SK-N-SH (cell line): Measurements from ENCODE around the gene VMA21. TPM values are rescaled to one million over a fixed set of nuclear protein-coding genes. Genes with fewer than 3 reads are reported as not detected.

Experiments used
- CTCF ChIA-PET: fragments of 300-600, 350-600 bp; formaldehyde crosslinking; extraction: SDS; loops from one replicate; lab custom pipeline; 2021; lab: Yijun Ruan, JAX
- POLR2A ChIA-PET: fragments of 350-600 bp; sonication (Branson Sonifier 250); formaldehyde crosslinking; extraction: SDS; loops from one replicate; lab custom pipeline; 2020; ENCODE audit warnings: antibody characterized with exemption, inconsistent platforms; lab: Yijun Ruan, JAX
- DNase-seq: peaks from one replicate; pipeline ENCODE4 v3.0.0; 2012
- H2AFZ ChIP-seq: fragments of 200-600 bp; sonication (generic); 2 replicates; pipeline ENCODE4 v1.8.1; 2016; ENCODE audit warnings: antibody characterized with exemption, mild to moderate bottlenecking, low read depth
- H3F3A ChIP-seq: fragments of 200-600 bp; sonication (generic); replicated peaks from 2 replicates; pipeline ENCODE3; 2016; ENCODE audit warnings: antibody characterized with exemption, mild to moderate bottlenecking; ENCODE audit not compliant: insufficient read depth
- H3K27ac ChIP-seq, 2 experiments: fragments of 200-500 bp in 1 of 2; fragments of 200-600 bp in 1 of 2; sonication (Bioruptor generic) in 1 of 2; sonication (generic), shearing (Covaris generic) in 1 of 2; 2 replicates each; pipeline versions ENCODE4 v1.5.1 to v1.6.1; 2014 to 2016; ENCODE audit warnings: low read depth in 2 of 2, inconsistent platforms in 1 of 2, low read length in 1 of 2, mild to moderate bottlenecking in 1 of 2, mixed read lengths in 1 of 2
- H3K27me3 ChIP-seq: fragments of 200-600 bp; sonication (generic), shearing (Covaris generic); 2 replicates; pipeline ENCODE4 v1.6.1; 2016; ENCODE audit warnings: mixed run types; ENCODE audit not compliant: insufficient read depth
- H3K36me3 ChIP-seq, 2 experiments: fragments of 200-500 bp in 1 of 2; fragments of 200-600 bp in 1 of 2; sonication (Bioruptor generic) in 1 of 2; sonication (generic) in 1 of 2; replicated peaks in 1 of 2; 2 replicates each; pipeline versions ENCODE3 to v1.5.1; 2014 to 2016; ENCODE audit warnings: low read length in 1 of 2, mild to moderate bottlenecking in 1 of 2; ENCODE audit not compliant: insufficient read depth in 2 of 2, control insufficient read depth in 1 of 2
- H3K4me1 ChIP-seq, 2 experiments: fragments of 200-500 bp in 1 of 2; fragments of 200-600 bp in 1 of 2; sonication (Bioruptor generic) in 1 of 2; sonication (generic), shearing (Covaris generic) in 1 of 2; 2 replicates each; pipeline versions ENCODE4 v1.5.1 to v1.6.1; 2014 to 2016; ENCODE audit warnings: low read depth in 1 of 2, low read length in 1 of 2, mixed run types in 1 of 2; ENCODE audit not compliant: insufficient read depth in 2 of 2, control insufficient read depth in 1 of 2
- H3K4me2 ChIP-seq: fragments of 200-600 bp; sonication (generic), shearing (Covaris generic); 2 replicates; pipeline ENCODE4 v1.6.1; 2017; ENCODE audit warnings: mixed run types
- H3K4me3 ChIP-seq, 2 experiments: fragments of 200-500 bp in 1 of 2; fragments of 200-600 bp in 1 of 2; sonication (Bioruptor generic) in 1 of 2; sonication (generic), shearing (Covaris generic) in 1 of 2; 2 replicates each; pipeline versions ENCODE4 v1.5.1 to v1.8.1; 2014 to 2016; ENCODE audit warnings: low read depth in 2 of 2, inconsistent platforms in 1 of 2, low read length in 1 of 2, mild to moderate bottlenecking in 1 of 2, mixed read lengths in 1 of 2, moderate library complexity in 1 of 2
- H3K79me2 ChIP-seq: fragments of 200-600 bp; sonication (generic); 2 replicates; pipeline ENCODE4 v1.8.1; 2017; ENCODE audit warnings: mild to moderate bottlenecking; ENCODE audit not compliant: insufficient read depth
- H3K9ac ChIP-seq: fragments of 200-600 bp; sonication (generic); 2 replicates; pipeline ENCODE4 v1.6.1; 2017; ENCODE audit warnings: mixed run types
- H3K9me2 ChIP-seq: fragments of 200-600 bp; sonication (generic); 2 replicates; pipeline ENCODE4 v1.6.1; 2017; ENCODE audit warnings: mixed run types
- H3K9me3 ChIP-seq: fragments of 200-600 bp; sonication (generic); 2 replicates; pipeline ENCODE4 v1.6.1; 2017; ENCODE audit warnings: mixed run types, mild to moderate bottlenecking, moderate library complexity
- H4K20me1 ChIP-seq: fragments of 200-600 bp; sonication (generic); 2 replicates; pipeline ENCODE4 v1.6.1; 2017; ENCODE audit warnings: mild to moderate bottlenecking, mixed run types; ENCODE audit not compliant: insufficient read depth
- CHD2 ChIP-seq: fragments of 150-350 bp; IDR thresholded peaks from 2 replicates; pipeline ENCODE4 v1.6.1; 2018; ENCODE audit warnings: low read length; ENCODE audit not compliant: partially characterized antibody
- ELF1 ChIP-seq: IDR thresholded peaks from 2 replicates; pipeline ENCODE4 v1.4.0; 2012
- EZH2phosphoT487 ChIP-seq: fragments of 200-600 bp; sonication (generic); IDR thresholded peaks from 2 replicates; pipeline ENCODE4 v1.6.1; 2017; ENCODE audit warnings: low read depth, mixed run types, mild to moderate bottlenecking, antibody characterized with exemption, moderate library complexity, borderline replicate concordance
- FOXJ3 ChIP-seq: sonication (generic); formaldehyde crosslinking; IDR thresholded peaks from 2 replicates; pipeline ENCODE4 v1.5.1; 2020; ENCODE audit warnings: mild to moderate bottlenecking, missing genetic modification reagents
- GABPA ChIP-seq: IDR thresholded peaks from 2 replicates; pipeline ENCODE4 v1.4.0; 2012; ENCODE audit warnings: low read depth, mild to moderate bottlenecking
- MEF2A ChIP-seq: IDR thresholded peaks from 2 replicates; pipeline ENCODE4 v1.4.0; 2012; ENCODE audit warnings: low read depth, borderline replicate concordance
- POLR2AphosphoS5 ChIP-seq: IDR thresholded peaks from 2 replicates; pipeline ENCODE4 v1.6.1; 2012; ENCODE audit warnings: low read depth, low read length
- RCOR1 ChIP-seq: fragments of 150-350 bp; IDR thresholded peaks from 2 replicates; pipeline ENCODE4 v1.6.1; 2017; ENCODE audit warnings: antibody characterized with exemption, low read length
- REST ChIP-seq: IDR thresholded peaks from 2 replicates; pipeline ENCODE4 v1.6.1; 2012; ENCODE audit warnings: mild to moderate bottlenecking, low read depth, low read length, moderate library complexity
- RXRA ChIP-seq: IDR thresholded peaks from 2 replicates; pipeline ENCODE4 v1.4.0; 2012; ENCODE audit warnings: low read depth, mild to moderate bottlenecking, borderline replicate concordance
- SIN3A ChIP-seq: IDR thresholded peaks from 2 replicates; pipeline ENCODE4 v1.6.1; 2012; ENCODE audit warnings: low read depth, mild to moderate bottlenecking, low read length, moderate library complexity, borderline replicate concordance
- SMC3 ChIP-seq: IDR thresholded peaks from 2 replicates; pipeline ENCODE4 v1.6.1; 2012; ENCODE audit warnings: low read depth, low read length, improper control_type of control experiment
- TAF1 ChIP-seq: IDR thresholded peaks from 2 replicates; pipeline ENCODE4 v1.6.1; 2012; ENCODE audit warnings: low read depth, mild to moderate bottlenecking, low read length, moderate library complexity, borderline replicate concordance
- TEAD4 ChIP-seq: IDR thresholded peaks from 2 replicates; pipeline ENCODE4 v1.4.0; 2012; ENCODE audit warnings: mild to moderate bottlenecking, borderline replicate concordance; ENCODE audit not compliant: insufficient read depth
- USF1 ChIP-seq: IDR thresholded peaks from 2 replicates; pipeline ENCODE4 v1.4.0; 2012; ENCODE audit warnings: low read depth, borderline replicate concordance
- USF2 ChIP-seq: fragments of 150-350 bp; IDR thresholded peaks from 2 replicates; pipeline ENCODE4 v1.6.1; 2017; ENCODE audit warnings: antibody characterized with exemption, low read length, low read depth, borderline replicate concordance
- YY1 ChIP-seq: IDR thresholded peaks from 2 replicates; pipeline ENCODE4 v1.4.0; 2012; ENCODE audit warnings: low read depth, mild to moderate bottlenecking
- ZBTB33 ChIP-seq: IDR thresholded peaks from 2 replicates; pipeline ENCODE4 v1.4.0; 2012; ENCODE audit warnings: low read depth, borderline replicate concordance
- WGBS: methylation state at CpG from one replicate; pipeline ENCODE4 v1.1.6; 2017; ENCODE audit warnings: low lambda C conversion rate; 5-methylcytosine and 5-hydroxymethylcytosine counted together
- polyA plus RNA-seq, 3 experiments: library from polyadenylated mRNA; depleted of rRNA; stranded (reverse); fragments of >200 nt; gene quantifications; 2 replicates each; pipeline ENCODE4 v1.2.3, GENCODE V29; 2012
- TF ChIP-seq, protein P1 (sequence below): fragments of 200-600 bp; sonication (generic); IDR thresholded peaks from 2 replicates; pipeline ENCODE4 v1.6.1; 2017; ENCODE audit warnings: antibody characterized with exemption, mild to moderate bottlenecking, moderate library complexity

Gene VMA21
- polyA plus RNA-seq, 1 of the 3 experiments (the other 2 are of a cell fraction), result 17.0 TPM

GRCh38 chrX:151393514-151393913 is 3.5 kb upstream of the VMA21 start (continued):
- TF ChIP-seq CHD2 (no peak), USF1 (no peak), YY1 (no peak)

- H3K9me2 ChIP-seq, result no peaks in the 10 kb centered on the region
- no peaks in the 10 kb centered on the region for H3K9me3 ChIP-seq
- 52% methylated on average over 19 of the region's 20 CpGs for WGBS
- H3K4me1 ChIP-seq, result peaks cover 3 to 6% of the 10 kb centered on the region in 2 experiments; a peak in 3 of 4 replicates
- peak overlapping the region; percentile 67 to 73; a peak in 3 of 4 replicates for H3K4me3 ChIP-seq
- peak overlapping the region; percentile 70 to 77 for H3K27ac ChIP-seq
- peak; percentile 15 for DNase-seq
- H2AFZ ChIP-seq, result peak overlapping the region; percentile 97
- H3K79me2 ChIP-seq, result peaks cover 42% of the 10 kb centered on the region
- TF ChIP-seq RCOR1 (no peak), FOXJ3 (CRISPR knock-in tag) (no peak), ZBTB33 (no peak), SIN3A (no peak), TEAD4 (no peak), MEF2A (no peak), YY1 (no peak), GABPA (no peak), TAF1 (no peak), SMC3 (no peak), RXRA (no peak), ELF1 (no peak), REST (no peak), POLR2AphosphoS5 (no peak), EZH2phosphoT487 (no peak), USF2 (no peak)
- TF ChIP-seq, protein P1, sequence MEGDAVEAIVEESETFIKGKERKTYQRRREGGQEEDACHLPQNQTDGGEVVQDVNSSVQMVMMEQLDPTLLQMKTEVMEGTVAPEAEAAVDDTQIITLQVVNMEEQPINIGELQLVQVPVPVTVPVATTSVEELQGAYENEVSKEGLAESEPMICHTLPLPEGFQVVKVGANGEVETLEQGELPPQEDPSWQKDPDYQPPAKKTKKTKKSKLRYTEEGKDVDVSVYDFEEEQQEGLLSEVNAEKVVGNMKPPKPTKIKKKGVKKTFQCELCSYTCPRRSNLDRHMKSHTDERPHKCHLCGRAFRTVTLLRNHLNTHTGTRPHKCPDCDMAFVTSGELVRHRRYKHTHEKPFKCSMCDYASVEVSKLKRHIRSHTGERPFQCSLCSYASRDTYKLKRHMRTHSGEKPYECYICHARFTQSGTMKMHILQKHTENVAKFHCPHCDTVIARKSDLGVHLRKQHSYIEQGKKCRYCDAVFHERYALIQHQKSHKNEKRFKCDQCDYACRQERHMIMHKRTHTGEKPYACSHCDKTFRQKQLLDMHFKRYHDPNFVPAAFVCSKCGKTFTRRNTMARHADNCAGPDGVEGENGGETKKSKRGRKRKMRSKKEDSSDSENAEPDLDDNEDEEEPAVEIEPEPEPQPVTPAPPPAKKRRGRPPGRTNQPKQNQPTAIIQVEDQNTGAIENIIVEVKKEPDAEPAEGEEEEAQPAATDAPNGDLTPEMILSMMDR, result no peak
- peak overlapping the region; percentile 86; the same call in 1 of the 2 replicates for H3K9ac ChIP-seq
- H4K20me1 ChIP-seq, result peaks cover 10% of the 10 kb centered on the region; the same call in 1 of the 2 replicates
- ChIA-PET CTCF (no interaction called here), POLR2A (no interaction called here)
- H3K4me2 ChIP-seq, result peak overlapping the region; percentile 53; the same call in 1 of the 2 replicates
- no peaks in the 10 kb centered on the region; the same call in 1 of the 2 replicates for H3K27me3 ChIP-seq
- no peaks in the 10 kb centered on the region for H3F3A ChIP-seq
- no peaks in the 10 kb centered on the region for H3K36me3 ChIP-seq
Measured at GRCh38 chrX:151396042-151396824, 773 bp upstream of the VMA21 start.
